IMR-90 (cell line): ENCODE data around the gene DDI2. TPM values are rescaled to one million over a fixed set of nuclear protein-coding genes. Genes with fewer than 3 reads are reported as not detected.

Experiments
- ATAC-seq: fragments of 200-7000 bp; cut with Tn5 transposase; 2 replicates; pipeline ENCODE4 v1.9.1; 2020; ENCODE audit warnings: low read depth, mild to moderate bottlenecking, moderate library complexity
- BruUV-seq: library from RNA; stranded (reverse); fragments of 400-500 nt; replicated peaks from 2 replicates; lab custom pipeline; 2021; lab: Mats Ljungman, UMichigan
- CTCF ChIA-PET: fragments of 300-600 bp; formaldehyde crosslinking; extraction: SDS; loops from one replicate; lab custom pipeline; 2021; ENCODE audit warnings: antibody characterized with exemption; lab: Yijun Ruan, JAX
- POLR2A ChIA-PET: fragments of 300-600 bp; sonication (Branson Sonifier 250); formaldehyde crosslinking; loops from one replicate; lab custom pipeline; 2022; ENCODE audit warnings: antibody characterized with exemption; ENCODE audit not compliant: unreplicated experiment; lab: Charles Lee
- DNase-seq: peaks from one replicate; pipeline ENCODE4 v3.0.0; 2013
- H2AFZ ChIP-seq: replicated peaks from 2 replicates; pipeline ENCODE3; 2013; ENCODE audit warnings: low read length, mild to moderate bottlenecking; ENCODE audit not compliant: poor library complexity
- H2AK5ac ChIP-seq: 2 replicates; pipeline ENCODE4 v1.6.1; 2013; ENCODE audit warnings: low read depth, low read length, inconsistent platforms
- H2AK9ac ChIP-seq: replicated peaks from 2 replicates; pipeline ENCODE3; 2013; ENCODE audit warnings: mild to moderate bottlenecking, low read depth, low read length, moderate library complexity; ENCODE audit not compliant: poor library complexity
- H2BK120ac ChIP-seq: 2 replicates; pipeline ENCODE4 v1.6.1; 2013; ENCODE audit warnings: low read depth, low read length, inconsistent platforms
- H2BK15ac ChIP-seq: 3 replicates; pipeline ENCODE4 v1.6.1; 2013; ENCODE audit warnings: low read depth, low read length, inconsistent platforms
- H2BK20ac ChIP-seq: 2 replicates; pipeline ENCODE4 v1.6.1; 2013; ENCODE audit warnings: low read depth, mild to moderate bottlenecking, inconsistent platforms, low read length, moderate library complexity
- H2BK5ac ChIP-seq: 2 replicates; pipeline ENCODE4 v1.6.1; 2013; ENCODE audit warnings: mild to moderate bottlenecking, low read depth, low read length, inconsistent platforms; ENCODE audit not compliant: poor library complexity, severe bottlenecking
- H3K14ac ChIP-seq: replicated peaks from 2 replicates; pipeline ENCODE4 v1.6.1; 2013; ENCODE audit warnings: low read depth, low read length, inconsistent platforms
- H3K18ac ChIP-seq: 2 replicates; pipeline ENCODE4 v1.6.1; 2013; ENCODE audit warnings: low read depth, low read length, control low read depth
- H3K23ac ChIP-seq: 2 replicates; pipeline ENCODE4 v1.6.1; 2013; ENCODE audit warnings: low read depth, low read length, inconsistent platforms
- H3K27ac ChIP-seq: 2 replicates; pipeline ENCODE4 v1.5.1; 2013; ENCODE audit warnings: mild to moderate bottlenecking, control low read depth, low read length; ENCODE audit not compliant: insufficient read depth
- H3K27me3 ChIP-seq: 2 replicates; pipeline ENCODE4 v1.6.1; 2013; ENCODE audit warnings: low read length; ENCODE audit not compliant: control insufficient read depth, insufficient read depth
- H3K36me3 ChIP-seq: 2 replicates; pipeline ENCODE4 v1.6.1; 2013; ENCODE audit warnings: low read length, mixed read lengths; ENCODE audit not compliant: control insufficient read depth, insufficient read depth
- H3K4ac ChIP-seq: 2 replicates; pipeline ENCODE4 v1.6.1; 2013; ENCODE audit warnings: low read depth, low read length, inconsistent platforms
- H3K4me1 ChIP-seq: 2 replicates; pipeline ENCODE4 v1.6.1; 2013; ENCODE audit warnings: low read length, mixed read lengths; ENCODE audit not compliant: control insufficient read depth, insufficient read depth
- H3K4me2 ChIP-seq: 2 replicates; pipeline ENCODE4 v1.6.1; 2013; ENCODE audit warnings: low read depth, mild to moderate bottlenecking, control low read depth, low read length, moderate library complexity
- H3K4me3 ChIP-seq: 2 replicates; pipeline ENCODE4 v1.5.1; 2013; ENCODE audit warnings: low read depth, mild to moderate bottlenecking, control low read depth, low read length, moderate library complexity; ENCODE audit not compliant: insufficient read depth
- H3K56ac ChIP-seq: 2 replicates; pipeline ENCODE4 v1.6.1; 2013; ENCODE audit warnings: low read length, inconsistent platforms; ENCODE audit not compliant: insufficient read depth; ENCODE audit errors: extremely low read depth
- H3K79me1 ChIP-seq, 2 experiments: 2 replicates each; pipeline ENCODE4 v1.6.1; 2013; ENCODE audit warnings: low read length in 2 of 2, inconsistent platforms in 1 of 2, low read depth in 1 of 2
- H3K9ac ChIP-seq: 2 replicates; pipeline ENCODE4 v1.6.1; 2013; ENCODE audit warnings: low read depth, low read length, control low read depth
- H3K9me1 ChIP-seq: 2 replicates; pipeline ENCODE4 v1.6.1; 2013; ENCODE audit warnings: low read length, inconsistent platforms; ENCODE audit not compliant: insufficient read depth
- H3K9me3 ChIP-seq: 2 replicates; pipeline ENCODE4 v1.6.1; 2013; ENCODE audit warnings: low read length; ENCODE audit not compliant: control insufficient read depth, insufficient read depth
- H4K20me1 ChIP-seq: 2 replicates; pipeline ENCODE4 v1.6.1; 2013; ENCODE audit warnings: low read length, inconsistent platforms; ENCODE audit not compliant: insufficient read depth
- H4K5ac ChIP-seq: 2 replicates; pipeline ENCODE4 v1.6.1; 2013; ENCODE audit warnings: mild to moderate bottlenecking, low read depth, low read length, control low read depth
- H4K8ac ChIP-seq, 2 experiments: 2 replicates each; pipeline ENCODE4 v1.6.1; 2013; ENCODE audit warnings: low read depth in 2 of 2, low read length in 2 of 2, control low read depth in 1 of 2, inconsistent platforms in 1 of 2
- H4K91ac ChIP-seq: 2 replicates; pipeline ENCODE4 v1.6.1; 2013; ENCODE audit warnings: low read depth, low read length, inconsistent platforms; ENCODE audit not compliant: insufficient read depth
- BHLHE40 ChIP-seq: fragments of 150-350 bp; IDR thresholded peaks from 2 replicates; pipeline ENCODE4 v1.6.1; 2016; ENCODE audit warnings: mild to moderate bottlenecking, low read depth, low read length
- CEBPB ChIP-seq: IDR thresholded peaks from 2 replicates; pipeline ENCODE4 v1.6.1; 2012; ENCODE audit warnings: low read depth, low read length, improper control_type of control experiment
- CHD1 ChIP-seq: IDR thresholded peaks from 2 replicates; pipeline ENCODE4 v1.6.1; 2012; ENCODE audit warnings: low read depth, low read length, improper control_type of control experiment
- CTCF ChIP-seq: conservative IDR thresholded peaks from 2 replicates; pipeline ENCODE4 v1.5.1; 2012; ENCODE audit warnings: mild to moderate bottlenecking, low read depth, low read length, improper control_type of control experiment
- ELK1 ChIP-seq: fragments of 150-350 bp; IDR thresholded peaks from 2 replicates; pipeline ENCODE4 v1.6.1; 2016; ENCODE audit warnings: low read depth, mild to moderate bottlenecking, low read length, moderate library complexity, borderline replicate concordance
- FOS ChIP-seq: fragments of 150-350 bp; IDR thresholded peaks from 2 replicates; pipeline ENCODE4 v1.6.1; 2016; ENCODE audit warnings: low read depth, low read length
- MAFK ChIP-seq: IDR thresholded peaks from 2 replicates; pipeline ENCODE4 v1.6.1; 2012; ENCODE audit warnings: low read depth, low read length, improper control_type of control experiment
- MXI1 ChIP-seq: IDR thresholded peaks from 2 replicates; pipeline ENCODE4 v1.6.1; 2012; ENCODE audit warnings: low read depth, mild to moderate bottlenecking, low read length, moderate library complexity, borderline replicate concordance
- NFE2L2 ChIP-seq: fragments of 150-350 bp; IDR thresholded peaks from 2 replicates; pipeline ENCODE4 v1.6.1; 2016; ENCODE audit warnings: low read depth, mild to moderate bottlenecking, low read length
- POLR2A ChIP-seq: IDR thresholded peaks from 2 replicates; pipeline ENCODE4 v1.6.1; 2012; ENCODE audit warnings: mild to moderate bottlenecking, low read depth, low read length
- RAD21 ChIP-seq: IDR thresholded peaks from 2 replicates; pipeline ENCODE4 v1.6.1; 2012; ENCODE audit warnings: low read length, improper control_type of control experiment
- RCOR1 ChIP-seq: IDR thresholded peaks from 2 replicates; pipeline ENCODE4 v1.6.1; 2012; ENCODE audit warnings: mild to moderate bottlenecking, low read length, improper control_type of control experiment; ENCODE audit not compliant: insufficient replicate concordance
- SMC3 ChIP-seq: fragments of 150-350 bp; IDR thresholded peaks from 2 replicates; pipeline ENCODE4 v1.6.1; 2016; ENCODE audit warnings: low read depth, mild to moderate bottlenecking, antibody characterized with exemption, low read length, moderate library complexity
- USF2 ChIP-seq: fragments of 150-350 bp; IDR thresholded peaks from 2 replicates; pipeline ENCODE4 v1.6.1; 2017; ENCODE audit warnings: mild to moderate bottlenecking, antibody characterized with exemption, low read length, low read depth
- dilution Hi-C: fragments of 300-500 bp; cut with HindIII; formaldehyde crosslinking; loops from one replicate; pipeline ENCODE4 v1.14.3; 2018; ENCODE audit warnings: low sequenced_read_pairs; ENCODE audit not compliant: unreplicated experiment
- in situ Hi-C: fragments of 300-500 bp; cut with MboI; formaldehyde crosslinking; loops from 3 replicates; pipeline ENCODE4 v1.14.3; 2019; ENCODE audit warnings: low sequenced_read_pairs, inconsistent platforms, mixed read lengths
- intact Hi-C: fragments of 100-400 bp; cut with micrococcal nuclease; formaldehyde crosslinking; loops from 2 replicates; pipeline ENCODE4 v1.10.0; 2022
- polyA plus RNA-seq, 3 experiments: library from polyadenylated mRNA; depleted of rRNA; stranded (reverse); fragments of >200 nt; gene quantifications; 2 replicates each; pipeline ENCODE4 v1.2.3, GENCODE V29; 2012; ENCODE audit warnings: low replicate concordance in 1 of 3
- total RNA-seq: library from RNA; depleted of rRNA; stranded (reverse); fragments of >200 nt; gene quantifications from 2 replicates; pipeline ENCODE4 v1.2.3, GENCODE V29; 2012

Gene DDI2
- total and polyA plus RNA-seq, 2 of the 4 experiments (the other 2 are of a cell fraction): 6.0 to 13.4 TPM

- no peak for TF ChIP-seq RAD21
These were observed 38.2 kb upstream of the DDI2 start (continued) for GRCh38 chr1:15578921-15579682.

- Histone ChIP-seq H2AK5ac (no peak overlapping the region), H3K36me3 (peaks cover 5% of the 10 kb centered on the region), H2BK20ac (no peak overlapping the region), H3K4me1 (no peaks in the 10 kb centered on the region), H2BK5ac (no peak overlapping the region), H3K27me3 (no peaks in the 10 kb centered on the region), H3K79me1 (no peaks in the 10 kb centered on the region), H3K27ac (no peak overlapping the region), H4K5ac (no peak overlapping the region), H3K9ac (no peak overlapping the region), H3K4ac (no peak overlapping the region), H3K18ac (no peak overlapping the region), H3K4me2 (no peak overlapping the region), H3K56ac (no peak overlapping the region), H4K91ac (no peak overlapping the region), H3K4me3 (no peak overlapping the region), H3K9me3 (no peaks in the 10 kb centered on the region), H4K8ac (no peak overlapping the region), H3K9me1 (no peaks in the 10 kb centered on the region; the same call in 1 of the 2 replicates), H2AK9ac (no peak overlapping the region), H2BK120ac (no peak overlapping the region), H3K23ac (no peak overlapping the region; the same call in 1 of the 2 replicates), H2BK15ac (no peak overlapping the region), H2AFZ (no peak overlapping the region), H3K14ac (no peak overlapping the region), H4K20me1 (no peaks in the 10 kb centered on the region)
- intact Hi-C loops (no loop called here), dilution Hi-C loops (no loop called here), in situ Hi-C loops (no loop called here)
- no peak for ATAC-seq
- no TSS peak for BruUV-seq
- ChIA-PET POLR2A (no interaction called here), CTCF (interaction anchor here (0.6 kb wide), 1 partner anchor 212 kb away, joined by 3 read pairs; no protein-coding TSS in a partner anchor)
- DNase-seq: no peak
- no peak for TF ChIP-seq CHD1
- TF ChIP-seq CEBPB: no peak
- TF ChIP-seq RAD21: no peak
- TF ChIP-seq NFE2L2: no peak
- no peak for TF ChIP-seq SMC3
- no peak for TF ChIP-seq POLR2A
- no peak for TF ChIP-seq FOS
- TF ChIP-seq MXI1: no peak
- TF ChIP-seq ELK1: no peak
- no peak for TF ChIP-seq USF2
- TF ChIP-seq MAFK: no peak
- TF ChIP-seq BHLHE40: no peak
- no peak for TF ChIP-seq CTCF
- no peak for TF ChIP-seq RCOR1
These were observed 37.6 kb upstream of the DDI2 start for GRCh38 chr1:15579683-15580047.
